ENCODE results near the gene SND1.

SND1 gene

DNA sequence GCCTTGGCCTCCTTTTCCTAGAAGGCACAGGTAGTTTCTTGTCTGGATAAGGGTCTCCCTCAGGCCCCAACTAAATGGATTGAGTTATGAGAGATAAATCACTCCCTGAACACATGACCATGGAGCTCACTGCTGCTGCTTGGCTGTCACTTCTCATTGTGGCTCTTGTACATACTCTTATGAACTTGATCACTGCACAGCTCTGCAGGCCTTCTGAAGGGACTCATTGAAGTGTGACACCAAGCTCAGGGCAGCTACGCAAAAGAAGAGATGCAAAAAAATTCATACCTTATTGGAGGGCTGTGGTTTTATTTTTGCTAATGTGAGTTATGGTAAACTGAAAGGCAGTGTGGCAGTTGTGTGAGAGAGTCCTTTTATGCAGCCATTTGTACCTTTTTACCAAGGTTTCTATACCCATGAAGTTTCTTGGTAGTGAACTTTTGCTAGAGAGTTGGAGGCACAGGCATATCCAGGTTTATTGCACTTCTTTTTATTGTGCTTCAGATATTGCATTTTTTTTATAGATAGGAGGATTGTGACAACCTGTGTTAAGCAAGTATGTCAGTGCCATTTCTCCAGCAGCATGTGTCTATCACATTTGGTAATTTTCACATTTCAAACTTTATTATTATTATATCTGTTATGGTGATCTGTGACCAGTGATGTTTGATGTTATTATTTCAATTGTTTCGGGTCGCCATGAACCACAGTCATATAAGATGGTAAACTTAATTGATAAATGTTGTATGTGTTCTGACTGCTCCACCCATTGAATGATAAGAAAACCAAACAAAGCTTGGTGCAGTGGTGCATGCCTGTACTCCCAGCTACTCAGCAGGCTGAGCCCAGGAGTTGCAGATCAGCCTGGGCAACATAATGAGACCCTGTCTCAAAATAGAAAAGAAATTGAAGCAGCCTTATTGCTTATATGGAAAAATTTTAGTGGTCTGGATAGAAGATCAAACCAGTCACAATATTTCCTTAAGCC is 278.6 kb downstream of the SND1 start:
- TF ChIP-seq, protein P1, sequence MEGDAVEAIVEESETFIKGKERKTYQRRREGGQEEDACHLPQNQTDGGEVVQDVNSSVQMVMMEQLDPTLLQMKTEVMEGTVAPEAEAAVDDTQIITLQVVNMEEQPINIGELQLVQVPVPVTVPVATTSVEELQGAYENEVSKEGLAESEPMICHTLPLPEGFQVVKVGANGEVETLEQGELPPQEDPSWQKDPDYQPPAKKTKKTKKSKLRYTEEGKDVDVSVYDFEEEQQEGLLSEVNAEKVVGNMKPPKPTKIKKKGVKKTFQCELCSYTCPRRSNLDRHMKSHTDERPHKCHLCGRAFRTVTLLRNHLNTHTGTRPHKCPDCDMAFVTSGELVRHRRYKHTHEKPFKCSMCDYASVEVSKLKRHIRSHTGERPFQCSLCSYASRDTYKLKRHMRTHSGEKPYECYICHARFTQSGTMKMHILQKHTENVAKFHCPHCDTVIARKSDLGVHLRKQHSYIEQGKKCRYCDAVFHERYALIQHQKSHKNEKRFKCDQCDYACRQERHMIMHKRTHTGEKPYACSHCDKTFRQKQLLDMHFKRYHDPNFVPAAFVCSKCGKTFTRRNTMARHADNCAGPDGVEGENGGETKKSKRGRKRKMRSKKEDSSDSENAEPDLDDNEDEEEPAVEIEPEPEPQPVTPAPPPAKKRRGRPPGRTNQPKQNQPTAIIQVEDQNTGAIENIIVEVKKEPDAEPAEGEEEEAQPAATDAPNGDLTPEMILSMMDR (IDR thresholded peaks at IDR 0.05; ENCODE audit: insufficient read depth, missing control alignments) = no peak
- DNase-seq (ENCODE audit: insufficient read length, low spot score) (no peak), FAIRE-seq (no peak)

DNA sequence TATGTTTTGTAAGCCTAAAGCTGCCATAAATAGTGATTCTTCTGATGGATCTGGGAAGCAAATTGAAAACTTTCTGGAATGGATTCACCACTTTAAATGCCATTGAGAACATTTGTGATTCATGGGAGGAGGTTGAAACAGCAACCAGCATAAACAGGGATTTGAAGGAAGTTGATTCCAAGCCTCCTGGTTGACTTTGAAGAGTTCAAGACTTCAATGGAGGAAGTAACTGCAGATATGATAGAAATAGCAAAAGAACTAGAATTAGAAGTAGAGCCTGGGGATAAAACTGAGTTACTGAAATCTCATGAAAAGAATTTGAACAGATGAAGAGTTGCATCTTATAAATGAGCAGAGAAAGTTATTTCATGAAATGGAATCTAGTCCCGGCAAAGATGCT is 280.1 kb downstream of the SND1 start:
- no peak for FAIRE-seq
- TF ChIP-seq, protein P1 (IDR thresholded peaks at IDR 0.05; ENCODE audit: insufficient read depth, missing control alignments) = no peak
- no peak for DNase-seq (ENCODE audit: insufficient read length, low spot score)

GRCh38 chr7:127932496-127932895 is 280.5 kb downstream of the SND1 start:
- no peak for FAIRE-seq

DNA sequence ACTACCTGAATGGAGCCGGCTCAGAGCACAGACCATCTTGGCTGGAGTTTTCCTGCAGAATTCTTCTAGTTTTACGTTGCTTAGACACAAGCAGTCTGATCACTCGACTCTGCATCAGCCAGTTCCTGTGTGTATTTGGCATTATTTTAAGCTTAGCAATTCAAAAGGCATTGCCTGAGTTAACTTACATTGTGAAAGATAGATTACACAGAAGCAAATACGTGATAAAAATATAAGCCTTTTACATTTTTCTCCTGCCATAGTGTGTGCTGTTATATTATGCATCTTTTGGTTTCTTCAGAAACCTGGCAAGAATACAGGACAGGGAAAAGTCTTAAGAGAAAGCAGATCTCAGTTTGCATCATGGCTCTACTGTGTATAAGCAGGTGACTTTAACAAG is 281.2 kb downstream of the SND1 start:
- FAIRE-seq = no peak
- TF ChIP-seq, protein P1 (IDR thresholded peaks at IDR 0.05; ENCODE audit: insufficient read depth, missing control alignments) = no peak
- no peak for DNase-seq (ENCODE audit: insufficient read length, low spot score)

More at GRCh38 chr7:127932496-127932895, 280.5 kb downstream of the SND1 start:
- TF ChIP-seq, protein P1 (IDR thresholded peaks at IDR 0.05; ENCODE audit: insufficient read depth, missing control alignments) = no peak
- no peak for DNase-seq (ENCODE audit: insufficient read length, low spot score)

- FAIRE-seq (no peak), DNase-seq (ENCODE audit: insufficient read length, low spot score) (no peak)
- TF ChIP-seq, protein P1 (IDR thresholded peaks at IDR 0.05; ENCODE audit: insufficient read depth, missing control alignments) = no peak
Observed at GRCh38 chr7:127934711-127935110, 282.7 kb downstream of the SND1 start.

GRCh38 chr7:127935847-127936376 is 283.9 kb downstream of the SND1 start:
- DNase-seq (ENCODE audit: insufficient read length, low spot score) = no peak
- TF ChIP-seq, protein P1 (IDR thresholded peaks at IDR 0.05; ENCODE audit: insufficient read depth, missing control alignments) = no peak
- FAIRE-seq = no peak

Measured in D721Med (cell line).